IgD-negative memory B cell (primary cell): ENCODE data around the gene ARL8B. TPM values are rescaled to one million over a fixed set of nuclear protein-coding genes. Genes with fewer than 3 reads are reported as not detected.
"Not testable (repeated sequence)": the region's sequence is repeated elsewhere in the genome, so short reads cannot be mapped to it uniquely, and the experiment has no call there.

Experiments
- H3K27ac Mint-ChIP-seq, 3 donors: one replicate each; pipeline ENCODE4 v1.8.0; 2020 to 2022; ENCODE audit warnings: mild to moderate bottlenecking in 3 of 3, mixed read lengths in 3 of 3, moderate library complexity in 1 of 3
- H3K27me3 Mint-ChIP-seq: one replicate; pipeline ENCODE4 v1.8.0; 2021; ENCODE audit warnings: mixed read lengths
- H3K36me3 Mint-ChIP-seq: one replicate; pipeline ENCODE4 v1.8.0; 2020; ENCODE audit warnings: mild to moderate bottlenecking, mixed read lengths
- H3K4me1 Mint-ChIP-seq, 3 donors: one replicate each; pipeline ENCODE4 v1.8.0; 2020 to 2022; ENCODE audit warnings: mixed read lengths in 3 of 3, mild to moderate bottlenecking in 1 of 3
- H3K4me3 Mint-ChIP-seq, 4 donors: one replicate each; pipeline ENCODE4 v1.8.0; 2020 to 2022; ENCODE audit warnings: mild to moderate bottlenecking in 4 of 4, mixed read lengths in 4 of 4, moderate library complexity in 3 of 4
- H3K9me3 Mint-ChIP-seq, 3 donors: one replicate each; pipeline ENCODE4 v1.8.0; 2020 to 2021; ENCODE audit warnings: mixed read lengths in 3 of 3, mild to moderate bottlenecking in 1 of 3
- polyA plus RNA-seq: library from polyadenylated mRNA; unstranded; fragments of 300-500 nt; fragmentation: Illumina TruSeq; gene quantifications from one replicate; pipeline ENCODE4 v1.2.3, GENCODE V29; 2021

ARL8B gene
- polyA plus RNA-seq, 1 donor from 2014 or later = 43.4 TPM

- not testable (repeated sequence) for H3K27ac Mint-ChIP-seq, H3K27me3 Mint-ChIP-seq
- Mint-ChIP-seq H3K36me3 (peaks cover 21% of the 10 kb centered on the region), H3K9me3 (peaks cover 0 to 13% (median 0%) of the 10 kb centered on the region in 3 donors), H3K4me1 (peaks cover 31 to 43% (median 38%) of the 10 kb centered on the region in 3 donors), H3K4me3 (peak overlapping the region in 1 of 4 donors; percentile 29)
These were observed 25.1 kb downstream of the ARL8B start for GRCh38 chr3:5147152-5147551.

GRCh38 chr3:5149306-5149880 is 27.3 kb downstream of the ARL8B start:
- peak overlapping the region in 1 of 4 donors; percentile 24 for H3K4me3 Mint-ChIP-seq
- H3K36me3 Mint-ChIP-seq = peaks cover 21% of the 10 kb centered on the region
- peaks cover 38 to 54% (median 42%) of the 10 kb centered on the region in 3 donors for H3K4me1 Mint-ChIP-seq

GRCh38 chr3:5151586-5151985 is 29.5 kb downstream of the ARL8B start:
- H3K9me3 Mint-ChIP-seq = peaks cover 0 to 4% (median 0%) of the 10 kb centered on the region in 3 donors
- peak overlapping the region in 2 of 4 donors; percentile 45 to 58 for H3K4me3 Mint-ChIP-seq
- peaks cover 40 to 59% (median 45%) of the 10 kb centered on the region in 3 donors for H3K4me1 Mint-ChIP-seq
- H3K27me3 Mint-ChIP-seq = no peaks in the 10 kb centered on the region
- H3K36me3 Mint-ChIP-seq = peaks cover 19% of the 10 kb centered on the region
- H3K27ac Mint-ChIP-seq = no peak overlapping the region

More at GRCh38 chr3:5149306-5149880, 27.3 kb downstream of the ARL8B start:
- no peak overlapping the region for H3K27ac Mint-ChIP-seq
- peaks cover 0 to 6% (median 0%) of the 10 kb centered on the region in 3 donors for H3K9me3 Mint-ChIP-seq
- no peaks in the 10 kb centered on the region for H3K27me3 Mint-ChIP-seq

DNA sequence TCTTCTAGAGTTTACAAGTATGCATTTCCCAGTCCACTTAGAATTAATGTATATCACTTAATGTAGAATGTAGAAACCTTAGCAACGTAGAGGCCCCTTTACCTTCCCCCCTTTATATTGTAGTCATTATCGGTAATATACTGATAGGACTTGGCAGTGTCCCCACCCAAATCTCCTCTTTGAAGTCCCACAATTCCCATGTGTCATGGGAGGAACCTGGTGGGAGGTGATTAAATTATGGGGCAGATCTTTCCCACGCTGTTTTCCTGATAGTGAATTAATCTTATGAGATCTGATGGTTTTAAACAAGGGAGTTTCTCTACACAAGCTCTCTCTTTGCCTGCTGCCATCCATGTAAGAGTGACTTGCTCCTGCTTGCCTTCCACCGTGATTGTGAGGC is 31.0 kb downstream of the ARL8B start:
- H3K4me3 Mint-ChIP-seq = peak overlapping the region in 1 of 4 donors; percentile 73
- peaks cover 49 to 63% (median 51%) of the 10 kb centered on the region in 3 donors for H3K4me1 Mint-ChIP-seq
- H3K36me3 Mint-ChIP-seq = peaks cover 15% of the 10 kb centered on the region
- peak overlapping the region in 1 of 3 donors; percentile 25 for H3K27ac Mint-ChIP-seq
- no peaks in the 10 kb centered on the region for H3K27me3 Mint-ChIP-seq
- H3K9me3 Mint-ChIP-seq = no peaks in the 10 kb centered on the region

DNA sequence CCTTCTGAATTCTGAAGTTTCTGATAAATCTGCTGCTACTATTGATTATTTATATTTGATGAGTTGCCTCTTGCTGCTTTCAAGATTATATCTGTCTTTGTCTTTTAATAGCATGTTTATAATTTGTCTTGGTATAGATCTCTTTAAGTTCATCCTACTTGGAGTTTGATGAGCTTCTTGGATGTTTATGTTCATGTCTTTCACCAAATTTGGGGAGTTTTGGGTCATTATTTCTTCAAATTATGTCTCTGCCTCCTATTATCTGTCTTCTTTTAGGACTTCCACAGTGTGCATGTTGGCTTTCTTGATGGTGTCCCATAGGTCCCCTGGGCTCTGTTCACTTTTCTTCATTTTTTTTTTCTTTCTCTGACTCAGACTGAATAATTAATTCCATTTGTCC is 33.1 kb downstream of the ARL8B start:
- Mint-ChIP-seq H3K4me3 (peak overlapping the region in 1 of 4 donors; percentile 25), H3K27ac (peak overlapping the region in 2 of 3 donors; percentile 42 to 46), H3K9me3 (no peaks in the 10 kb centered on the region), H3K27me3 (no peaks in the 10 kb centered on the region), H3K4me1 (peaks cover 46 to 63% (median 55%) of the 10 kb centered on the region in 3 donors), H3K36me3 (peaks cover 17% of the 10 kb centered on the region)

DNA sequence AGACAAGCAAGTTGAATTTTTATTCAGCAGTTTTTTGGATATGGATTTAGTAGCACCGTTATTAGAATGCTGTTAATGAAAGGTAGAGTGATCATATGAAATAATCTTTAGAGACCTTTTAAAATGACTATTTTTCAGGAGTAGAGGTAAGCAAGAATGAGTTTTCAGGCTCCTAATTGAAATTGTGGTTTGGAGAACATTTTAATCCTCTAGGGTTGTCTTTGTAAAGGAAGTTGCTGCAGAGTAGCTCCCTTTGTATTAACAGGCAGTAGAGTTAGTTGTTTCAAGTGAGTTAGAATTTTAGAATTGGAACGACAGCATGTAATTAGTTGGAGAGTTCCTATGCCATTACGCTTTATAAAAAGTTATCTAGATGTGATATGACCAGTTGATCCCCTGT is 38.2 kb downstream of the ARL8B start:
- Mint-ChIP-seq H3K36me3 (peaks cover 4% of the 10 kb centered on the region), H3K27me3 (no peaks in the 10 kb centered on the region)

DNA sequence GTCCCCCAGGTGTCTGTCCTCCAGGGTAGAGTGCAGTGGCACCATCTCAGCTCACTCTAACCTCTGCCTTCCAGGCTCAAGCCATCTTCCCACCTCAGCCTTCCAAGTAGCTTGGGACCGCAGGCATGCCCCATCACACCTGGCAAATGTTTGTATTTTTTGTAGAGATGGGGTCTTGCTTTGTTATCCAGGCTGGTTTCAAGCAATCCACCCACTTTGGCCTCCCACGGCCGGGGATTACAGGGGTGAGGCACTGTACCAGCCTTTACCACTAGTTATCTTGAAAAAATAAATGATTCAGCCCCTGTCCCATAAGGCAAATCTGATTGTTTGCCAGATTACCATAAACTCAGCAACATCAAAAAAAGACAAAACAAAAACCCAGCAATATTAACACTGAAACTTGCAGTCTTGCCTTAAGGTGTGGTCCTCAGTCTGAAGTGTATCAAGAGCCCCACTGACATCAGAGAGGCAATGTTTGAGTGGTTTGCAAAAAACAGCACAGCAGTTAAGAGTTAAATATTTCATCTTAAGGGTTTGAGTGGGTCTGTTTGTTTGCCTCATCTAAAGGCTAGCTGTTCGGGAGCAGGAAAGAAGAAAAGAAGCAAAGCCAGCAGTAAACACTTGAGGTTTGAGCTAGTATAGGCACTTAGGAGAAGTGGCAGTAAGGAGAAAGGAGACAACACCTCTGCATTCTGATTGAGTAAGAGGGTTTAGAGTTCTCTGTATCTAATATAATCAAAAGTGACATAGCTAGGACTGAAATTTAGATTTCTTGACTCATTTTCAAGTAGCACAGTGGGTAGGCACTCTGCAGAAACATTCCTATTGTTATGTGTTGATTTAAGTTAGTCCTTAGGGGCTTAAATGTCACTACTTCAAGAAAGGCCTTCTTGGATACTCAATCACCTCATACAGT is 39.1 kb downstream of the ARL8B start:
- H3K27ac Mint-ChIP-seq = peak overlapping the region in 1 of 3 donors; percentile 74
- no peaks in the 10 kb centered on the region for H3K9me3 Mint-ChIP-seq
- no peaks in the 10 kb centered on the region for H3K27me3 Mint-ChIP-seq
- peaks cover 6% of the 10 kb centered on the region for H3K36me3 Mint-ChIP-seq
- peak overlapping the region in 1 of 4 donors; percentile 74 for H3K4me3 Mint-ChIP-seq
- peaks cover 50 to 59% (median 53%) of the 10 kb centered on the region in 3 donors for H3K4me1 Mint-ChIP-seq

More for the DNA sequence above, 38.2 kb downstream of the ARL8B start:
- Mint-ChIP-seq H3K4me3 (peak overlapping the region in 1 of 4 donors; percentile 74), H3K4me1 (peaks cover 52 to 59% (median 55%) of the 10 kb centered on the region in 3 donors), H3K9me3 (no peaks in the 10 kb centered on the region), H3K27ac (no peak overlapping the region)

- Mint-ChIP-seq H3K9me3 (no peaks in the 10 kb centered on the region), H3K27ac (peak overlapping the region in 1 of 3 donors; percentile 20), H3K4me3 (peak overlapping the region in 1 of 4 donors; percentile 5), H3K36me3 (peaks cover 7% of the 10 kb centered on the region), H3K27me3 (no peaks in the 10 kb centered on the region), H3K4me1 (peaks cover 52 to 58% (median 57%) of the 10 kb centered on the region in 3 donors)
These were observed 40.0 kb downstream of the ARL8B start for GRCh38 chr3:5162102-5162501.

DNA sequence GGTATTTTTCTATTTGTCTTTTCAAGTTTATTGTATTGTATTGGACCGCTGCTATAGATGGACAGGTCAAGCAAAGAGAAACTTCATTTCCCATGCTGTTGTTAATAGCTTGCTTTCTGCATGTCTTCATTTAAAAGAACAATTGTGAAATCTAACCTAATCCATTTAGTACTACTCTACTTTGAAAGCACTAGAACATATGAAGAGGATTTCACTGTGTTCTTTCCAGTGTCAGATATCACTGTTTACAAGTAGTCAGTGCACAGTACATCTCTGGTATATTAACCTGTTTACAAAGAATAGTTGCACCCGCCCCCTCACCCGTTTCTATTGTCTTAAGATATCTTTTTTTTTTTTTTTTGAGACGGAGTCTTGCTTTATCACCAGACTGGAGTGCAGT is 43.6 kb downstream of the ARL8B start:
- Mint-ChIP-seq H3K36me3 (peaks cover 5% of the 10 kb centered on the region), H3K27ac (peak overlapping the region in 1 of 3 donors; percentile 2), H3K9me3 (no peaks in the 10 kb centered on the region), H3K4me1 (peaks cover 48 to 52% (median 50%) of the 10 kb centered on the region in 3 donors), H3K4me3 (no peak overlapping the region), H3K27me3 (no peaks in the 10 kb centered on the region)

- Mint-ChIP-seq H3K9me3 (no peaks in the 10 kb centered on the region), H3K4me3 (no peak overlapping the region), H3K4me1 (peaks cover 38 to 42% (median 40%) of the 10 kb centered on the region in 3 donors), H3K27ac (no peak overlapping the region), H3K27me3 (no peaks in the 10 kb centered on the region), H3K36me3 (peaks cover 5% of the 10 kb centered on the region)
These were observed 44.8 kb downstream of the ARL8B start for GRCh38 chr3:5166846-5167245.

DNA sequence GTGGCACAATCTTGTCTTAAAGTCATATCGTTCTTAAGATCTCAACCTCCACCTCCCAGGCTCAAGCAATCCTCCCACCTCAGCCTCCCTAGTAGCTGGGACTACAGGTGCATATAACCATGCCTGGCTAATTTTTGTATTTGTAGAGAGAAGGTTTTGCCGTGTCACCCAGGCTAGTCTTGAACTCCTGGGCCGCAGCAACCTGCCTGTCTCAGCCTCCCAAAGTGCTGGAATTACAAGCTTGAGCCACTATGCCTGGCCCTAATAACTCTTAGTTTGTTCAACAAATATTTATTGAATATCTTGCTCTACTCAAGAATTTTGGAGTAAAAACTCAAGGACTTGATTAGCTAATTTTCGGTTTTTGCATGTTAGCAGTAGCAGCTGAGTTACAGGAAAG is 46.0 kb downstream of the ARL8B start:
- Mint-ChIP-seq H3K36me3 (peaks cover 5% of the 10 kb centered on the region), H3K4me3 (no peak overlapping the region), H3K9me3 (no peaks in the 10 kb centered on the region), H3K4me1 (peaks cover 34 to 35% (median 34%) of the 10 kb centered on the region in 3 donors), H3K27me3 (no peaks in the 10 kb centered on the region), H3K27ac (peak overlapping the region in 1 of 3 donors; percentile 95)

DNA sequence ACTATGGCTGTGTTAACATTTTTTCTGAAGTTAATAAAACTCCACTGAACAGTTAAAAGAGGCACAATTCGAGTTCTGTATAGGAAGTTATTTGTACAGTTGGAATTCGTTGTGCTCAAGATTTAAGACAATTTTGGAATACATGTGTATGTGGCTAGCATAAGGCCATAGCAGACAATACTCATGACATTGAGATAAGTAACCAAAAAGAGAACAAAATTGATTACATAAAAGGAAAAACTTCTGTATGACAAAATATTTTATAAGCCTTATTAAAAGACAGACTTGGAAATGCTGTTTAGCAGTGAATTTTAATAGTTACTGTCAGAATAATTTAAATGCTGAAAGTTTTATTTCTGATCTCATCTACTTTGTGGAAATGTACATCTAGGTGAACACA is 47.7 kb downstream of the ARL8B start:
- H3K27ac Mint-ChIP-seq = no peak overlapping the region
- H3K4me1 Mint-ChIP-seq = peaks cover 23 to 29% (median 24%) of the 10 kb centered on the region in 3 donors
- no peak overlapping the region for H3K4me3 Mint-ChIP-seq

DNA sequence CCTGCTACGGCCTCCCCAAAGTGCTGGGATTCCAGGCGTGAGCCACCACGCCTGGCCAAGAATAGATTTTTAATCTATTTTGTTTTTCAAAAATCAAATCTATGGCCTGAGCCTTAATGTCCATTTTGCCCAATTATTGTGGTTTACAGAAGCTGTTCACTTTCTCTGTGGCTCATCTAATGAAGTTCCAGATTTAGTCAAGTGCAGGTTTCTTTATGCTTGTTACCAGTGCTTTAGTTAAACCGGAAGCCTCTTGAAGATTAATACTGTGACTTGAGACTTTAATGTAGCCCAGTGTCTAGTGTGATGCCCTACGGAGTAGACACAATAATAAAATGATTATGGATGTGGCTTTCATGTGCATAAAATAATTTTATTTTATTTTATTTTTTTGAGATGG is 48.9 kb downstream of the ARL8B start:
- Mint-ChIP-seq H3K27ac (no peak overlapping the region), H3K36me3 (peaks cover 2% of the 10 kb centered on the region)

More for the DNA sequence above, 47.7 kb downstream of the ARL8B start:
- Mint-ChIP-seq H3K9me3 (no peaks in the 10 kb centered on the region), H3K36me3 (peaks cover 5% of the 10 kb centered on the region), H3K27me3 (no peaks in the 10 kb centered on the region)

GRCh38 chr3:5172018-5172417 is 49.9 kb downstream of the ARL8B start:
- Mint-ChIP-seq H3K27me3 (no peaks in the 10 kb centered on the region), H3K36me3 (no peaks in the 10 kb centered on the region), H3K4me1 (peaks cover 13 to 19% (median 14%) of the 10 kb centered on the region in 3 donors), H3K4me3 (no peak overlapping the region), H3K9me3 (no peaks in the 10 kb centered on the region), H3K27ac (no peak overlapping the region)

More for the DNA sequence above, 48.9 kb downstream of the ARL8B start:
- H3K9me3 Mint-ChIP-seq = no peaks in the 10 kb centered on the region
- H3K4me1 Mint-ChIP-seq = peaks cover 17 to 23% (median 20%) of the 10 kb centered on the region in 3 donors
- H3K4me3 Mint-ChIP-seq = no peak overlapping the region
- no peaks in the 10 kb centered on the region for H3K27me3 Mint-ChIP-seq

DNA sequence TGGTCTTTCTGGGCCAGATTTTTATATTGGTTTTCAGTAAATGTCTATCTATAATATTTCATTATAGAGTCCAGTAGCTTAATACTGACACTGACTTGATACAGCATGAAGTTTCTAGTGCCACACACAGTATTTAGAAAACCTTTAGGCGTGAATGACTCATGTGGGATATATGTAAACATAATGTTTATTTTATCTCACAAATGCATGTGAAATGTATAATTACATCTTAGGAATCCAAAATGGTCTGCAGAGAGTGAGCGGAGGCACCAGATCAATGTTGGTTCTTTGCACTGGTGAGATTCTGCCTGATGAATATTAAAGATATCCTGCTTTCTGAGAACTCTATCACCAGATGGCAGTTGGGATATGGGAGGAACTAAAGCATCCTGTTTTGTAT is 56.9 kb downstream of the ARL8B start:
- not testable (repeated sequence) for H3K4me3 Mint-ChIP-seq, H3K27me3 Mint-ChIP-seq, H3K9me3 Mint-ChIP-seq, H3K27ac Mint-ChIP-seq
- H3K4me1 Mint-ChIP-seq = peaks cover 43 to 52% (median 43%) of the 10 kb centered on the region in 3 donors
- peaks cover 10% of the 10 kb centered on the region for H3K36me3 Mint-ChIP-seq
